ENCODE data around the gene E2F4.

The E2F4 gene

DNA sequence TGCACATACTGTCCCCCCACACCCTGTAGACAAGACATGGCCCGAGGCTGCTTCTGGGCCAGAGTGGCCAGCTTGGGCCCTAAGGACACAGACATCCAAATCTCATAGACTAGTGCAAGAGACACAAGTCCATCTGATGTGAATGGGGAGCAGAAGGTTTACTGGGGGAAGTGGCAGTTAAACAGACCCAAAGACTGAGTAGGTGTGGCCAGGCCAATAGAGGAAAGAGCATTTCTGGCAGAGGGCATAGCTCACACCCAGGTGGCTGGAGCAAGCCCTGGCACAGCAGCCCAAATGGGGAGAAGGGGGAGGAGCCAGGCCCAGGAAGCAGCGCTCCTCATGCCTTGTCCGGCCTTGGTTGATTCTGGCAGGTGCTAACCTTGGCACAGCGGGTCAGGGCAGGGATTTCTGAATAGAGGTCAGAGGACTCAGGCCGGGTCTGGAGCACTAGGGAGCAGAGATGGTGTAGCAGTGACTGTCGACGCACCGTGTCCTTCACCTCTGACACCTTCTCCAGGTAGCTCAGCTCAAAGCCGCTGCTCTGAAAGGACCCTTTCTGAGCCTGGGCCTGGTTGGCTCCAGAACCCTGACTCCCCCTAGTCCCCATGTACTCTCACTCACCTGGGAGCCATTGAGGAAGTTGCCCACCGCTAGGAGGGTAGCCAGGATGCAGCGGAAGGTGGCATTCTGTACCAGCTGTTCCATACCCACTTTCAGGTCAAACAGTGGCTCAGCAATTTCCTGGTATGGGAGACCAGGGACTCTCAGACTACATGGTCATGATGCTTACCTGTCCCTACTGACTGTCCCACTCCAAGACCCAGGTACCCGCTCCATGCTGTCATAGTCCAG is 39.1 kb downstream of the E2F4 start:
- DNase-seq = no peak

GRCh38 chr16:67233596-67233995 is 41.6 kb downstream of the E2F4 start:
- DNase-seq = no peak

DNA sequence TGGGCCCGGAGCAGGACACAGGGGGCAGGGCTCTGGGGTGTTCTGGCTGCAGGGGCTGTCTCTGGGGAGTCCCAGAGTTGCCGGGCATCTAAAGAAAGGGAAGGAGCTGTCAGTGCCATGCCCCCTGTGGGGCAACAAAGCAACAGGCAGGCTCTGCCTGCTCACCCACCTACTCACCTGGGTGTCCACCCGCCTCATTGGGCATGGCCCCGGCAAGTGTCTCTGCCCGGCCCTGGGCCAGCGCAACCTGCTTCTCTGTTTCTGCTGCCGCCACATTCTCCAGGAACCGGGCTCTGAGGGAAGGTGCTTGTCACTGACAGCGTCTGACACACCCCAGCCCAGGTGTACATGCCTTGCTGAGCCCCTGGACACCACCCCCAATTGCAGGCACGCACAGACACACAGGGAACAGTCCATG is 42.2 kb downstream of the E2F4 start:
- DNase-seq = no peak

DNA sequence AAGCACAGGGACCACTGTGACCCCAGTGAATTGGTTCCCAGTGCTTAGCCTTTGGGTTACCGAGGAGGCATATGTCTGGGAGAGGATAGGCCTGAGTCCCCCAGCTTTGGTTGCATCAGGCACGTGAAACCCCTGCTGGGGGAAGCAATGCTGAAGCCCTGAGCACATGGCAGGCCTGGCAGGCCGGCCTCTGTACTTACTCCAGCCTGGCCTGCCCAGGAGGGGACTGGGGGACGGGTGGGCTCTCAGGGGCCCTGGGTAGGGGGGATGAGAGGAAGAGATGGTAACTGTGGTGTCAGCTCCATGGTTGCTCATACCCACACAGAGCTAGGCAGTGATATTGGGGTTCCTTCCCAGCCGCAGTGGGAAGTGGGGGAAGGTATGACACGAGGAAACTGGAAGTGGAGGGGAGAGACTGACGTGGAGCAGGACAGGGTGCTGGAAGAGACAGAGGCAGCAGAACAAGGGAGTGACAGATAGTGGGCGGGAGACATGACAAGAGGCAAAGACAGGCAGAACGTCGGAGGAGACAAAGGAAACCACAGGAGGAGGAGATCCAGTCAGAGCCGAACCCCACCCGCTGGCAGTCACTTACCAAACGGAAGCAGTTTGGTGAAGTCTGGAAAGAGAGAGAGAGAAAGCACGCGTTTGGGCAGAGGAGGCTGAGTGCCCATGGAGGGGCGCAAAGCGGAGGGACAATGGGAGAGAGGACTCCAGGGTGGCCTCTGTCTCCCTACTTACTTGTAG is 44.0 kb downstream of the E2F4 start:
- DNase-seq = peak in 6 of 56 donors; percentile 14 to 63 (median 28)

- DNase-seq = peak in 19 of 56 donors; percentile 17 to 73 (median 43)
These were observed 44.8 kb downstream of the E2F4 start for GRCh38 chr16:67236563-67237395.

- no peak for DNase-seq
These were observed 45.7 kb downstream of the E2F4 start for GRCh38 chr16:67237396-67238277.

DNA sequence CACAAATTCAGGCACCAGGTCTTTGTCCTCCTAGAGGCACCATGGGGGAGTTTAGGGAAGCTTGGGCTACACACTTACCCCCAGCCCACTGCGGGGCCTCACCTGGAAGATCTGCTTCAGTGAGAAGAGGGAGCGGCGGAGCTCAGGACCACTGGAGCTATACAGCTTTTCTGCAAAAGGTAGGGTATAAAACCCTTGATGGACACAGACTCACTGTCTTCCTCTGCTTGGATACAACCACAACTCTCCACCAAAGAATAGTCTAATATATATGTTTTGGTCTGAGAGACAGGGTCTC is 46.3 kb downstream of the E2F4 start:
- DNase-seq = no peak

- no peak for DNase-seq
These were observed 47.0 kb downstream of the E2F4 start for GRCh38 chr16:67238806-67239470.

GRCh38 chr16:67240506-67240905 is 48.6 kb downstream of the E2F4 start:
- no peak for DNase-seq

- DNase-seq = peak in 4 of 56 donors; percentile 10 to 39 (median 20)
These were observed 49.3 kb downstream of the E2F4 start for GRCh38 chr16:67241008-67241900.

- DNase-seq = no peak
These were observed 50.3 kb downstream of the E2F4 start for GRCh38 chr16:67242138-67242730.

DNA sequence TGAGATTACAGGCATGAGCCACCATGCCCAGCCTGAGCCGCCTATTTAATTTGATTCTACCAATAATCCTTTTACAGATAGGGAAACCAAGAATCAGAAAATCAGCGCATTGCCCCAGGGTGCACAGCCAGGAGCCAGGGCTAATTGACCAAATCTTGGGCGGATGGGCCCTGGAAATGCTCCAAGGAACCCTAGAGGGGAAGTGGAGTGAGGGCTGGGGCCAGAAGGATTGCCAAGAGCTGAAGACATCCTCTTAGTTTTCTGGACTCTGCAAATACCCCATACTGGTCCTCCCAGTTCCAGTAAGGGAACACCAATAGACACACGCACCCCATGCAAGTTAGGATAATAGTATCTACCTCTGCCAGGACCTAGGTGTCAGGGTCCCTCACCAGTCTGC is 51.5 kb downstream of the E2F4 start:
- no peak for DNase-seq

GRCh38 chr16:67244387-67245185 is 52.6 kb downstream of the E2F4 start:
- DNase-seq = peak in 18 of 56 donors; percentile 11 to 61 (median 30)

- DNase-seq = no peak
These were observed 53.2 kb downstream of the E2F4 start for GRCh38 chr16:67245186-67245585.

DNA sequence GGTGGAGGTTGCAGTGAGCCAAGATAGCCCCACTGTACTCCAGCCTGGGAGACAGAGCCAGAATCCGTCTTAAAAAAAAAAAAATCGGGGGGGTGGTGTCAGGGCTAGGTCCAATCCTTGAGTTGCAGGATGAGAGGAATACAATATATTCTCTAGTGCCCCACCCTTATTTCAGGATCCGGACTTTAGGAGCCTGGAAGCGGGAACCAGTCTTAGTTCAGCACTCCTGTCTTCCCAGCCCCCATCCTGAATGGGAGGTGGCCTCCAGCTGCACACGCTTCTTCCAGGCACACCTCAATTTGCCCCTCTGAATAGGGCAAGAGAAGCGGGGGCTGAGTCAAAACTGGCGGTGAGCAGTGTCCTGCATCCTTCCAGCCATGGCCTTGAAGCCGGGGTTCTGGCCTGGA is 53.7 kb downstream of the E2F4 start:
- peak in 1 of 56 donors; percentile 73 for DNase-seq

GRCh38 chr16:67246081-67246755 is 54.3 kb downstream of the E2F4 start:
- DNase-seq = peak in 33 of 56 donors; percentile 22 to 75 (median 51)

DNA sequence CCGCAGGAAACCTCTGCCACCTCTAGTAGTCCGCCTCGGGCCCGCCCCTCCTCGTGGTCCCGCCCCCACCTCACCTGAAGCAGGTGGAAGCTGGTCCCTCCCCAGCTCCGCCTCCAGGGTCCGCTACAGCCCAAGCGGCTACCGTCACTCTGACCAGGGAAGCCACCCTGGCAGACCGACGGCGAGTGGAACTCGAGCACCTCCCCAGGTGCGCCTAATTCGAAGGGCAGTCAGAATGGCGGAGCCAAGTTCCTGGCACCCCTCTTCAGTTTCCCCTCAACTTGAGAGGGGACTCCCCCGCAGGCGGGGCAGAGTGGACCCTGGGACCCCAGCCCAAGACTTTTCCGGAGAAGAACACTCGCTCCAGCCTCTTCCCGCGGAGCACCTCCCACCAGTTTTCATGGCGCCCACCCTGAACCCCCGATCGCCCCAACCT is 54.8 kb downstream of the E2F4 start:
- DNase-seq = no peak
